ENCODE data around the gene KCTD20. TPM values are rescaled to one million over a fixed set of nuclear protein-coding genes. Genes with fewer than 3 reads are reported as not detected.

The KCTD20 gene
- total RNA-seq, 1 donor from 2014 or later = 41.3 TPM

GRCh38 chr6:36526066-36526465, 83.3 kb downstream of the KCTD20 start:
- Mint-ChIP-seq H3K27me3 (ENCODE audit: insufficient read depth, low read depth) (peaks cover 2% of the 10 kb centered on the region), H3K36me3 (peaks cover 14% of the 10 kb centered on the region), H3K27ac (no peak overlapping the region), H3K4me3 (no peak overlapping the region), H3K4me1 (no peaks in the 10 kb centered on the region), H3K9me3 (no peaks in the 10 kb centered on the region)
- Histone ChIP-seq H3K4me3 (no peak overlapping the region), H3K4me1 (no peaks in the 10 kb centered on the region), H3F3A (ENCODE audit: low read depth) (no peaks in the 10 kb centered on the region), H3K27me3 (no peaks in the 10 kb centered on the region), H3K36me3 (peaks cover 22% of the 10 kb centered on the region), H3K79me2 (ENCODE audit: low read depth) (peaks cover 46% of the 10 kb centered on the region), H3K4me2 (no peak overlapping the region), H3K9ac (no peak overlapping the region), H3K27ac (no peak overlapping the region), H3K9me3 (ENCODE audit: low read depth) (no peaks in the 10 kb centered on the region), H2AFZ (replicated peaks) (no peak overlapping the region), H4K20me1 (ENCODE audit: low read depth) (peaks cover 18% of the 10 kb centered on the region)
- TF ChIP-seq CTCF (IDR thresholded peaks at IDR 0.05) (no peak), EZH2 (IDR thresholded peaks at IDR 0.05) (no peak), EZH2phosphoT487 (IDR thresholded peaks at IDR 0.05) (no peak)
- no peak for DNase-seq (ENCODE audit: low spot score)

GRCh38 chr6:36533321-36533720, 90.5 kb downstream of the KCTD20 start:
- no peak overlapping the region for H3K27ac ChIP-seq
- Mint-ChIP-seq H3K4me1 (no peaks in the 10 kb centered on the region), H3K36me3 (peaks cover 45% of the 10 kb centered on the region), H3K27ac (no peak overlapping the region), H3K9me3 (no peaks in the 10 kb centered on the region), H3K27me3 (ENCODE audit: insufficient read depth, low read depth) (peaks cover 2% of the 10 kb centered on the region), H3K4me3 (no peak overlapping the region)
- H3K79me2 ChIP-seq (ENCODE audit: low read depth) = peaks cover 90% of the 10 kb centered on the region
- H2AFZ ChIP-seq (replicated peaks) = no peak overlapping the region
- H3K36me3 ChIP-seq = peaks cover 9% of the 10 kb centered on the region
- H3K27me3 ChIP-seq = no peaks in the 10 kb centered on the region
- peaks cover 10% of the 10 kb centered on the region for H4K20me1 ChIP-seq (ENCODE audit: low read depth)
- no peak overlapping the region for H3K4me2 ChIP-seq
- no peak for TF ChIP-seq EZH2 (IDR thresholded peaks at IDR 0.05)
- no peak for TF ChIP-seq CTCF (IDR thresholded peaks at IDR 0.05)
- TF ChIP-seq EZH2phosphoT487 (IDR thresholded peaks at IDR 0.05) = no peak
- H3K9me3 ChIP-seq (ENCODE audit: low read depth) = no peaks in the 10 kb centered on the region
- no peaks in the 10 kb centered on the region for H3K4me1 ChIP-seq
- no peak overlapping the region for H3K4me3 ChIP-seq
- H3K9ac ChIP-seq = no peak overlapping the region
- DNase-seq (ENCODE audit: low spot score) = no peak
- H3F3A ChIP-seq (ENCODE audit: low read depth) = no peaks in the 10 kb centered on the region

- no peaks in the 10 kb centered on the region for H3K27me3 Mint-ChIP-seq (ENCODE audit: insufficient read depth, low read depth)
- no peak overlapping the region for H3K4me3 Mint-ChIP-seq
- DNase-seq (ENCODE audit: low spot score) = no peak
- peaks cover 43% of the 10 kb centered on the region for H3K36me3 Mint-ChIP-seq
- peaks cover 80% of the 10 kb centered on the region for H3K79me2 ChIP-seq (ENCODE audit: low read depth)
- H2AFZ ChIP-seq (replicated peaks) = no peak overlapping the region
- H3K9ac ChIP-seq = no peak overlapping the region
- no peaks in the 10 kb centered on the region for H3K4me1 ChIP-seq
- H3K27ac ChIP-seq = no peak overlapping the region
- no peaks in the 10 kb centered on the region for H3K4me1 Mint-ChIP-seq
- H4K20me1 ChIP-seq (ENCODE audit: low read depth) = peaks cover 2% of the 10 kb centered on the region
- no peaks in the 10 kb centered on the region for H3F3A ChIP-seq (ENCODE audit: low read depth)
- no peaks in the 10 kb centered on the region for H3K9me3 ChIP-seq (ENCODE audit: low read depth)
- H3K27me3 ChIP-seq = no peaks in the 10 kb centered on the region
- H3K4me3 ChIP-seq = no peak overlapping the region
- peaks cover 9% of the 10 kb centered on the region for H3K36me3 ChIP-seq
- H3K27ac Mint-ChIP-seq = no peak overlapping the region
- no peak for TF ChIP-seq CTCF (IDR thresholded peaks at IDR 0.05)
- TF ChIP-seq EZH2phosphoT487 (IDR thresholded peaks at IDR 0.05) = no peak
- TF ChIP-seq EZH2 (IDR thresholded peaks at IDR 0.05) = no peak
- no peak overlapping the region for H3K4me2 ChIP-seq
- H3K9me3 Mint-ChIP-seq = no peaks in the 10 kb centered on the region
Measured at GRCh38 chr6:36536873-36537547, 94.2 kb downstream of the KCTD20 start.

Data from neural progenitor cell (in vitro differentiated cells).